Fibroblast of skin of right biceps (primary cell): ENCODE measurements around the gene TMEM87A.
"Not testable (repeated sequence)": the region's sequence is repeated elsewhere in the genome, so short reads cannot be mapped to it uniquely, and the experiment has no call there.

ENCODE experiments used
- DNase-seq: peaks from one replicate; pipeline ENCODE4 v3.0.0-alpha.2; 2013

TMEM87A gene, protein sequence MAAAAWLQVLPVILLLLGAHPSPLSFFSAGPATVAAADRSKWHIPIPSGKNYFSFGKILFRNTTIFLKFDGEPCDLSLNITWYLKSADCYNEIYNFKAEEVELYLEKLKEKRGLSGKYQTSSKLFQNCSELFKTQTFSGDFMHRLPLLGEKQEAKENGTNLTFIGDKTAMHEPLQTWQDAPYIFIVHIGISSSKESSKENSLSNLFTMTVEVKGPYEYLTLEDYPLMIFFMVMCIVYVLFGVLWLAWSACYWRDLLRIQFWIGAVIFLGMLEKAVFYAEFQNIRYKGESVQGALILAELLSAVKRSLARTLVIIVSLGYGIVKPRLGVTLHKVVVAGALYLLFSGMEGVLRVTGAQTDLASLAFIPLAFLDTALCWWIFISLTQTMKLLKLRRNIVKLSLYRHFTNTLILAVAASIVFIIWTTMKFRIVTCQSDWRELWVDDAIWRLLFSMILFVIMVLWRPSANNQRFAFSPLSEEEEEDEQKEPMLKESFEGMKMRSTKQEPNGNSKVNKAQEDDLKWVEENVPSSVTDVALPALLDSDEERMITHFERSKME

DNA sequence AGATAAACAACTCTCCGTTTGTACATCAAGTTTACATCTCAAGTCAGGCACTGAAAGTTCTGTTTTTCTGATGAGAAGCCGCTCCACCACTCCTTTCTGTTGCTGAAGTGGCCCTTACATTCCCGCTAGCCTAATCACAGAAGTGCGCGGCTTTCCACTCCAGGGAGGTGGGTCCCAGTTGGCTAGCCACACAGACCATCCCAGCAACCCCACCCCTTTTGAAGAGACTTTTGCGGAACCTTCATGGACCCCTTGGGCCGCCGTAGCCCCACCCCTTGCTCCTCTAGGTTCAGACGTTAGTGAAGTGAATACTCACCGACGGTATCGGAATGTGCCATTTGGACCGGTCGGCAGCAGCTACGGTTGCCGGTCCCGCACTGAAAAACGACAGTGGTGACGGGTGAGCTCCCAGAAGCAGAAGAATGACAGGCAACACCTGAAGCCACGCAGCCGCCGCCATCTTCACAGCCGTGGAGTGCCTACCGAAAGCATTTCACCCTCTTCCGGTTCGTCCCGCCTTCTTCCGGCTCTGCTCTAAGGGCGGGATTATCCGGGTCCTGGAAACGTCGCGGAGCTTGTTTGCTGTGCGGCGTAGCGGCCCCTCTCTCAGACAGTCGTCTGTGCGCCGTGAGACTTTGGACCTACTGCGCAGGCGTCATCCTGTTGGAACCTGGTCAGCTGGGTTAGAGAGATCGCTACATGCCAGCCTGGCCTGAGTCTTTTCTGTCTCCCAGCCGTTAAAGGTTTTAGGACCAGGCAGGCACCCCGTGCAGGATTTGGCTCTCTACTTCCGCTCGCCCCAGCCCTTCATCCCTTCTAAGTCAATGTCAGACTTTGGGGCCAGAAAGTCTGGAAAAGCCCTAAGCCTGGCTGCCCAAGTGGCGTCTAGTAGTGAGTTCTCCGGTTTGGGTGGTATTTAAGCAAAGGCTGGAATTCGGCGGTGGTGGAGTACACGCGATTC, at the start of gene TMEM87A, which contains the start of gene GANC:
TSS of gene TMEM87A (minus strand) at position 495 of the 961 bp plus-strand sequence. CDS start at position 460, 35 bp downstream.
TSS of gene GANC (plus strand) at position 263 of the 961 bp plus-strand sequence. CDS start 1,281 bp downstream, outside the sequence.
- peak; percentile 99 for DNase-seq

DNA sequence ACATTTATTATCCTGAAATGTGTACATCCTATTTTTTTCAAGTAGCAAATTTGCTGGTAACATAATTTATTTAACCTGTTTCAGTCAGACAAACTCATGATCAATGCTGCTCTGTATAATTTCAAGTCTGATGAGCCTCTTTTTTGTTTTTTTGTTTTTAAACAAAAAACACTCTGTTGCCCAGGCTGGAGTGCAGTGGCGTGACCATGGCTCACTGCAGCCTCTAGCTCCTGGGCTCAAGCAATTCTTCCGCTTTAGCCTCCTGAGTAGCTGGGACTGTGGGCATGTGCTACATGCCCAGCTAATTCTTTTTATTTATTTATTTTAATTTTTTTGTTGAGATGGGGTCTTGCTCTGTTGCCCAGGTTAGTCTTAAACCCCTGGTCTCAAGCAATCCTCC, 46.0 kb upstream of the TMEM87A start:
- DNase-seq, result no peak

DNA sequence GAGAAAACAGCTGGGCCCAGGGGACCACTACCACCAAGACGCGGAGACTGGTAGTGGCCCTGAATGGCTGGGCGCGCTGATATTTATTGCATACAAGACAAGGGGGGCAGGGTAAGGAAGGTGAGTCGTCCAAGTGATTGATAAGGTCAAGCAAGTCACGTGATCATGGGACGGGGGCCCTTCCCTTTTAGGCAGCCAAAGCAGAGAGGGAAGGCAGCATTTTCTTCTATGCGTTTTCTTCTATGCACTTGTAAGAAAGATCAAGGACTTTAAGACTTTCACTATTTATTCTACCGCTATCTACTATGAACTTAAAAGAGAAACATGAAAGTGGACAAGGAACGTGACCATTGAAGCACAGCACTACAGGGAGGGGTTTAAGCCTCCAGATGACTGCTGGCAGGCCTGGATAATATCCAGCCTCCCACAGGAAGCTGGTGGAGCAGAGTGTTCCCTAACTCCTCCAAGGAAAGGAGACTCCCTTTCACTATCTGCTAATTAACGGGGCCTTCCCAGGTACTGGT, 43.1 kb upstream of the TMEM87A start:
- DNase-seq, result not testable (repeated sequence)

DNA sequence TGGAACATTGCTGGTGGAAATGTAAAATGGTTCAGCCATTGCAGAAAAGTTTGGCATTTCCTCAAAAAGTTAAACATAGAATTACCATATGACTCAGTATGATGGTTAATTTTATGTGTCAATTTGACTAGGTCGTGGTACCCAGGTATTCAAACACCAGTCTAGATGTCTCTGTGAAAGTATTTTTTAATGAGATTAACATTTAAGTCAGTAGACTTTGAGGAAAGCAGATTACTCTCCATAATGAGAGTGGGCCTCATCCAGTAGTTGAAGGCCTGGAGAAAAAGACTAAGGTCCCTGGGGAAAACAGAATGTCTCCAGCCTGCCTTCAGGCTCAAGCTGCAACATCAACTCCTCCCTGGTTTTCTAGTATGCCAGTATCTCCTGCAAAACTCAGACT, 42.3 kb upstream of the TMEM87A start:
- peak; percentile 69 for DNase-seq

DNA sequence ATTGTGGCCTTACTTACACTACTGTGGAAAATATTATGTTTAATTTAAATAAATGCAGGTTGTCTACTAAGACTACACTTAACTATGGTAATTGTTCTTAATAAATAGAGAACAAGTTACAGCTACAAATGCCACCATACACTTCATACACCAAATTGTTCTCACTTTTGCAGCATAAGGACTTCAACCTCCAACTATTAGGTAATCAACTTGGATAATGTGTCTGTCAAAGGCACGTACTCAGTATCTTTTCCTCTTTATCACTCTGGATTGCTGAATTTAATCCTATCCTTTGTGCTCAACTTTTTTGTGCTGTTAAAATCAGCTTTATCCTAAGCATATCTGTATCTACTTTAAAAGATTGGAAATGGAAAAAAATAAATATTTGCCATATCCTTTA, 41.6 kb upstream of the TMEM87A start:
- no peak for DNase-seq

DNA sequence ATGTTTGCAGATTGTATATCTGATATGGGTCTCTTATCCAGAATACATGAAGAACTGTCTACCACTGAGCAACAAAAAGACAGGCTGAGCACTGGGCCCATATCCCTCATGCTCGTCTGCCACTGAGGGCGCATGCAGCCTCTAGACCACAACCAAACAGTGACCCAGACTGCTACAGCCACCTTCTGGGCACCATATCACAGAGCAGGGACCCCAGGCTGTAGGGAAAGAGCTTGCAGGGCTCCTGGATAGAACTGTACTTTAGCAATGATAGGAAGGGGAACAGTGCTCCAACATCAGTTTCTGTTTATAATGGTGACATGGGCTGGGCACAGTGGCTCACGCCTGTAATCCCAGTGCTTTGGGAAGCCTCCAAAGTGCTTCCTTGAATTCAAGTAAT, 40.2 kb upstream of the TMEM87A start:
- no peak for DNase-seq

DNA sequence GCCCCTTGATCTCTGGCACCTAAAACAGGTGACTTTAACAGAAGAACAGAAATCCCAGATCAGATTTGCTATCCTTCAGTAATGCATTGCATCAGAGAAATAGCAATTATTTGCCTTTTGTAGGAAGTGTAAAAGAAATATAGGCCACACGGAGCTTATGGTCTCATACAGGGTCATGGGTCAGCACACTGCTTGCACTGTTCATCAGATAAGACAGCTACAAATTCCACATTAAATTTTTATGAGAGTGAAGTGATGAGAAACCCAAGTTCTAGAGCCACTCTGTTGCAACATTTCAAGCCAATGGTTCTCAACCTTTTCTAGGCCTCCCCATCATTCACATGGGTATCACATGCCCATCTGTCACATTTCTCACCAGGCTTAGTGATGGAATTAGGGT, 33.4 kb upstream of the TMEM87A start:
- no peak for DNase-seq

DNA sequence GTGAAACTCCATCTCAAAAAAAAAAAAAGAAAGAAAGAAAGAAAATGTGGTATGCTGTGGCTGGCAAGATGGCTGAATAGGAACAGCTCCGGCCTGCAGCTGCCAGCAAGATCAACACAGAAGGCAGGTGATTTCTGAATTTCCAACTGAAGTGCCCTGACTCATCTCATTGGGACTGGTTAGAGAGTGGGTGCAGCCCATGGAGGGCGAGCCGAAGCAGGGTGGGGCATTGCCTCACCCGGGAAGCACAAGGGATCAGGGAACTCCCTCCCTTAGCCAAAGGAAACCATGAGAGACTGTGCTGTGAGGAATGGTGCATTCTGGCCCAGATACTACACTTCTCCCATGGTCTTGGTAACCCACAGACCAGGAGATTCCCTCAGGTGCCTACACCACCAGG, 27.8 kb upstream of the TMEM87A start:
- DNase-seq, result not testable (repeated sequence)

DNA sequence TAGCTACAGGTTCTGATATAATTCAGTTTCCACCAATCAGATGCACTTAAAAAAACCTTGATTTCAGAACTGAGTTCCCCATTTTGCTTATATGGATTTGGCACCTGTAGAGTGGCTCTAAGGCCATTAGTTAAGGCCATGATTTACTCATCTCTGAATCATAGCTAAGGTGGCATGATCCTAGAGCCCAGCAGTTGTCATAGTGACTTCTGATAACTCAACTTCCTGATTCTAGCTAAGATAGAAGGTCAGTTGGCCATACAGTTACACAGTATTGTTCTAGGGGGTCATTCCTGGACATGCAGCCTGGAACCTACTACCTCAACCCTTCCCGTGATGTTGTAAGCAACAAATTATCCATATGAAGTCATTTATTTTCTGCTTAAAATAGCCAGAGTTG, 15.9 kb upstream of the TMEM87A start:
- DNase-seq, result no peak

DNA sequence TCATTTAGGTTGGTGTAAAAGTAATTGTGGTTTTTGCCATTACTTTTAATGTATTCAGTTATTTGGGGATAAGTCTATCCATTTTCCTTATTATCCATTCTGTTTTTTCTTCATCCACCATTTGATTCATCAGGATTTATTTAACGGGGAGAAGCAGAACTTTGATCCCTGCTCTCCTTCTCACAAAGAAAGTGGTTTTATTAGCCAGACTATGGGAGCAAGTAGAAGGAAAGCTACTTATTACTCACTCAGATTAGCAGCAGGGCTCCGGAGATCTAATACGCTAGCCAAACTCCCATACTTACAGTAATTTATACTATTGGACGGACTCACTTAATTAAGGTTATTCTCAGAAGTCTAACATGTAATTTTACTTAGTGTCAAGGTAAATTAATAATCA, 14.7 kb upstream of the TMEM87A start:
- no peak for DNase-seq

DNA sequence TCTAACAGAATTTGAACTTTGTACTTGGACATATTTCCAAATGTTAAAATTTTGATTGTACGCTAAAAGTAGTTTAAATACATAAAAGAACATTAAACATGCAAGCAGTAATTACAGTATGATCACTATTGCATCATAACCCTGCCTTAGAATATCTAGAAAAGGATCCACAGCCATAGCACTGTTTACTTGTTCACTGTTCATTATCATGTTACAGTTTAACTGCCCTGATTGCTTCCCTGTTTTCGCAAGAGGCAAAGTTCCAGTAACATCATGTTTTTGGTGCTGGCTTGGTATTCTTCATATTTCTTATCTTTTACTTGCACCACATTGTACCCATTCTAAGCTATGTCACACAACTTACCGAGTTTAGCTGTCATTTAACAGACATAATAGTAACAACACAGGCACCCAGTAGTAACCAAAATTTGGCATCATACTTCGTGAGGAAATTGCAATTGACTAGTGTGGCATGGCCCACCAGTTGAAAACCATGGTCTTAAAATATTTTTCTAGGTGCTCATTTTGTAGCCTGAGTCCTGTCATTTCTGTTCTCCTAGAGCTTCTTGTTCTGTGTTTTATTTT, 13.3 kb upstream of the TMEM87A start:
- no peak for DNase-seq

DNA sequence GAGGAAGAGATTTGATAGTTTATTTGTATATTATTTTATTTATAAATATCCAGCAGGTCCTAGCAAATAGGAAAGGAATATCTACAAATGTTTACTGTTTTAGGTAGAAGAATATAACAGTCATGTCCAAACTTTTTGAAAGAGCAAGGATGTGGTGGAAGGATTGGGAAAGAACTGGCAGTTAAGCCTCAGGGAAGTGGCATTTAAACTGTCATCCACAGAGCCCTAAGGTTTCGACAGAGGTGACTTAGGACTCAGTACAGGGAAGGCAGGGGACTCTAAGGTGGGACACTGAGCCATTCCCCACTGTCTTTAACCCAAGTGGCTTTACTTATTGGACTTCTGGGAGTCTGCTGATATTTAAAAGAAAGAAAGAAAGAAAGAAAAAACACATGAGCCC, 11.8 kb upstream of the TMEM87A start:
- no peak for DNase-seq

DNA sequence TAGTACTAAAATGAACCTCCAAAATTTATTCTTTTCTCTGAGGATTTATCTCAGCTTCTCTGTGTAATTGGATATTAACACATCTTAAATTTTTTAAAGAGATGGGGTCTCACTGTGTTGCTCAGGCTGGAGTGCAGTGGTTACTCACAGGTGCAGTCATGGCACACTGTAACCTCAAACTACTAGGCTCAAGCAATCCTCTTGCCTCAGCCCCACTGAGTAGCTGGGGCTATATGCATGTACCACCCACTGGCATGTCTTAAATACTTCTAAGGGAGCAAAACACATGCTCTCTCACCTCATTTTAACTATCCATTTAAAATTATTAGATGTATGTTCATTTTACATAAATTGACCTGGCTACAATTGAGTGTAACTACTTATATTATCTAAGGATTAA, 11.3 kb upstream of the TMEM87A start:
- no peak for DNase-seq

DNA sequence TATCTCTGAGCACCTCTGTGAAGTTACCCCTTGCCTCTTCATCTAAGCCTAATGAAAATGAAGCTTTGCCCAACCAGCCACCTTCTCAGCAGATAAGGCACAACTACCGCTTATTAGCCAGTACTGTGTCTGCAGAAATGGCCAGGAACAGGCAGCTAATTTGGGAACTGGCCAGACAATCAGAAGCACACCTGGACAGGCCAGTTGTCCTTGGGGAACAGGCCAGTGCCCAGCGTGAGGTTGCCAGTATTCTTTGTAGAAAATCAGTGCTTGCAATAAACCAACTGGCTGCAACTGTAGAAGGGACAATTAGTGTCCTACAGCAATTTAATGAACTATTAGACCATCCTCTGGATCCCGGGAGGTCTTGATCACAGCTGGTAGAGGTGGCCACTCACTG, 10.4 kb upstream of the TMEM87A start:
- DNase-seq, result no peak

DNA sequence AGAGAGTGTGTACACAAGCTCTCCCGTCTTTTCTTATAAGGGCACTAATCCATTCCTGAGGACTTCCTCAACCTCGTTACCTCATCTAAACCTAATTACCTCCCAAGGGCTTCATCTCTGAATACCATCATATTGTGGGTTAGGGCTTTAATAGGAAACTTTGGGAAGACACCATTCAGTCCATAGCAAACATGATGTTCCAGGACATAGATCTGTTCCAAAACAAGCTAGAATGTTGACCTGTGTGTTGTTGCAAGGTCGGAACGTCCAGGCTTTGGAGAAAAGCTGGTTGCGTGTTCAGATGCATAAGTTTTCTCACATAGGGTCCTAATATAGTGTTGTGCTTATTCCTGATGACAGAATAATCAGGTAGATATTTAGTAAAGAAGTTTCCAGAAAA, 9.7 kb upstream of the TMEM87A start:
- no peak for DNase-seq

DNA sequence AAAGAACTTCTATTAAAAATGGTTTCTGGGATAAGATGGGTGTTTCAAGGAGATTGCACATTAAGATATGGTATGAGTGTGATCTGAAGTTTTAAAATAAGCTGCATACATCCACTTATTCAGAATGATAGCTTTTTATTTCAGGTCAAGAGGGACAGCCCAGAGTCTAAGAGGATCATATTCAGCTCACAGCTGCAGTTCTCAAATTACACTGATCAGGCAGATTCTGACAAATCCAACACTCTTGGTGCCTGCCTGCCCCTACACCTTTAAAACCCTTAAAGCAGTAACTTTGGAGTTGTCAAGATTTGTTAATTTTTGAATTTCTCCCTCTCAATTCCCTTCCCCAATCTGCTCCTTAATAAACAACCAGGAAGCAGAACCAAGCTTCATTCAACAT, 9.1 kb upstream of the TMEM87A start:
- DNase-seq, result no peak

DNA sequence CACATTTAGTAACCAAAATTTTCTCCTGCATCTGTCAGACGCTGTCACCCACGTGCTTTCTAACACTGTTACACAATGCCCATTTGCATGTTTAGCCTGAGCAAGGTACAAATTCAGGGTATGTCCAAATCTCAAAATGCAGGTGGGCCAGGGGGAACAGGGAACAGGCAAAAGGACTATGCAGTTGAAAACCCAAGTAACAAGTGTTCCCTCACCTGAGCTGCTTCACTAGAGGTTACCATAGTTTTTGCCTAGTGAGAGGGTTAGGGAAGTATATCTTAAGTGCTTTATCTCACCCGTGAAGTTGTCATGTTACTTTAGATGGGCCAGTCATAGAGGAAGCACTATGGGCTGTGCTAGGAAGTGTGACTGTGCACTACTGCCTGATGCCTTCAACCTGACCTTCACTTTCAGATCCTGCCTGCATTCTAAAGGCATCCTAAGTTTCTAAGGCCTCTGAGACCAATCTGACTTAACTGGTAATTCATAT, 6.0 kb upstream of the TMEM87A start:
- DNase-seq, result no peak

DNA sequence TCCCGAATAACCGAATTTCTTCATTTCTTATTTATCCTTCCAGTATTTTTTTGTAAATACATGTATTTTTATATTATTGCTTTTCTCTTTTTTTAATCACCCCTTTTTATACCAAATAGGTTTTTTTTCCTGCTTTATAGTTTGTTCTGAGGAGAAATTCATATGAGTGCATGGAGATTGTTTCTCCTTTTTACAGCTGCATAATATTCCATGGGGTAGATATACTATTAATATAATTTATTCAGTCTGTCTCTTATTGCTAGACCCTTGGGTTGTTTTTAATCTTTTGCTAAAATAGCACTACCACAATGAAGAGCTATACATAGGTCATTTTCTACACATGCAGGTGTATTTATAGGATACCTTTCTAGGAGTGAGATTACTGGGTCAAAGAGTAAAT, 3.5 kb upstream of the TMEM87A start:
- DNase-seq, result no peak

DNA sequence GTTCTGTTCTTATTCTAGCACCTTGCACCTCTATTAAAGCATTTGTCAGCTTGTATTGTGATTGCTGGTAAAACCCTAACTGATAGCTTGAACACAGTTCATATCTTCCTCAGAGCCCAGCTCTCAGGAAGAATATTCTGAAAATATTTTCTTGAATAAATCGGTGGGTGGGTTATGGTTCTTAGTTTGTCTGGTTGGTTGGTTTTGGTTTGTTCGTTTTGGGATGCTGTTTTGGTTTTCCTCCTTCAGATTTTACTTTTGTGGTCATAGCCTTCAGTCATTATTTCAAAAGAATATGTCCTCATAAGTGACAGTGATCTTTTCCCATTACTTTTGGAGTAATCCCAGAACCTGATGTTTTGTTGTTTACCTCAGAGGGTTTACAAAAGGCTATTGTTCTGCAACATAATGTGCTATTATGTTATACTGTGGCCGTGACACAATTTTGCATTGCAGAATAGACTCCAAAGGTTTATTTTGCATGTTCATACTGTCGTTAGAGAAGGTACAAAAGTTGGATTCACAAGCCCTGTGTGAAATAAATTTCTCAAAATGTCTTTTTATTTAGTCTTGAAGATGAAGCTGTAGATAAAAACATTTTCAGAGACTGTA, 2.7 kb upstream of the TMEM87A start:
- DNase-seq, result no peak

DNA sequence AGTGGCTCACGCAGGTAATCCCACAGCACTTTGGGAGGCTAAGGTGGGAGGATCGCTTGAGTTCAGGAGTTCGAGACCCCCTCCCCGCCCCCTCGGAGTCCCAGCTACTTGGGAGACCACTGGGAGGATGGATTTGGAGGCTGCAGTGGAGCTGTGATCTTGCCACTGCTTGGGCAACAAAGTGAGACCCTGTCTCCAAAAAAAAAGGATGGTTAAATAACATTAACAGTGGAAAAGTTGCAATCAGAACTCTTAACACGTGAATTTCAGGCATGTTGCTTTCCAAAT, 1.4 kb upstream of the TMEM87A start:
- no peak for DNase-seq

DNA sequence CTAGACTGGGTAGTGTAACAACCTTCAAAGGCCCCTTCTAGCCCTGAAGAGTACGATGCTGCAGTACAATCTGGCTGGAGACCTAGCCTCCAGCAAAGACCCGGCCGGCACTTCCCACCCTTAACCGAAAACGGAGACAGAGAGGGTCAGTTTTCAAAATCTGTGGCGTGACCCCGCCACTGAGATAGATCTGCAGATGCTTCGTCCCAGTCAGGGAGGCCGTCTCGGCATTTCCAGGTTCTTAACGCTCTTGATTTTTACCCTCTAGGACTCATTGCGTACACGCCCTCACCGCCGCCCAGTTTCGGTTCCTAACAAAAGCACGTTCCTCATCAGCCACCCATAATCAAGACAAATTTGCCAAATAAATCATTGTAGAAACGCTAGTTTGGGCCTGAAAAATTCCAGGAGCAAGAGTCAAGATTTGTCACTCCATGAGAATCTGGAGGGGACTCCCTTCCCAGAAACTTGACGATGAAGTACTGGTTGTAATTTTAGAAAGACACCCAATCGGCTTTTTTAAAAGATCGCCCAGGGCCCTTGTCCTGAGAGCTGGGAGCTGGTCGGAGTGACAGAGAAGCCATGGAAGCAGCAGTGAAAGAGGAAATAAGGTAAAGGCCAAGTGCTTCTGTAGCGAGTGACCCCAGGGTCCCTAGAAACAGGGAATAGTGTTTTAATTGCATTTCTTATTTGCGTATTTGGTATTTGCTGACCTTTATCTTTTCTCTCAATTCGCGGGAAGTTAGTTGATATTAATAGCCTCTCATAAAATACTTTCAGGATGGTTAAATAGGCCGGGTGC, 868 bp upstream of the TMEM87A start:
- peak; percentile 87 for DNase-seq

DNA sequence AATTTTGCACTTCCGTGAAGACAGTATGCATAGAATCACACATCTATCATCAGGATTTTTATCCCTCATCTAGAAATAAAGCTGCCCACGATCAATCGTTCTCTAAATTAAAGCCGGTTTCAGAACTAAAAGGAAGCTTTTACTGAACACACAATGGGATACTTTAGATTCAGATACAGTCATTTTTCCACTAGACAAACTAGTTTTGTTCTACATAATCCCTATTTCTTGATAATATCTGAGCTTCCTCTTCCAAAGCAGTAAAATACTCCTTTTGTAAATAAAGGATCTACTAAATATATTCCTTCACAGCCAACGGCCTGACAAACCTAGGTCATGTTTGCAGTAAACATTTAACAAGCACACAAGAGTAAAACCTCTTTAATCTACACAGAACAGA, 2.2 kb downstream of the TMEM87A start:
- no peak for DNase-seq
